K562 (cell line): ENCODE results near the gene ST6GALNAC1. TPM values are rescaled to one million over a fixed set of nuclear protein-coding genes. Genes with fewer than 3 reads are reported as not detected.

Source experiments
- ATAC-seq: fragments of 200-7000 bp; cut with Tn5 transposase; 3 replicates; pipeline ENCODE4 v1.9.1; 2020; ENCODE audit warnings: moderate library complexity
- BruUV-seq: library from RNA; stranded (reverse); fragments of 400-500 nt; replicated peaks from 2 replicates; lab custom pipeline; 2021; lab: Mats Ljungman, UMichigan
- CTCF ChIA-PET: fragments of 300-600 bp; formaldehyde crosslinking; extraction: SDS; loops from one replicate; lab custom pipeline; 2021; ENCODE audit warnings: low intra/inter-chr PET ratio; lab: Yijun Ruan, JAX
- POLR2A ChIA-PET: fragments of 300-600, 350-650 bp; sonication (Branson Sonifier 250); formaldehyde crosslinking; extraction: SDS; loops from one replicate; lab custom pipeline; 2021; ENCODE audit warnings: antibody characterized with exemption, inconsistent platforms; lab: Yijun Ruan, JAX
- DNase-seq, 4 experiments: peaks; one replicate each; pipeline versions ENCODE4 v3.0.0 to v3.0.0-alpha.2; 2011 to 2018; ENCODE audit warnings: low spot score in 3 of 4, mixed read lengths in 3 of 4; ENCODE audit errors: extremely low read depth in 1 of 4
- FAIRE-seq: peaks from 2 replicates; lab custom pipeline; 2011; peaks lifted over from hg19 to GRCh38; lab: Jason Lieb, UNC
- H2AFZ ChIP-seq: 2 replicates; pipeline ENCODE4 v1.6.0; 2011; ENCODE audit warnings: low read depth, low read length, control low read depth, inconsistent platforms
- H3K27ac ChIP-seq: fragments of 200-600 bp; 3 replicates; pipeline ENCODE4 v1.8.0; 2011; ENCODE audit warnings: low read depth, mild to moderate bottlenecking, control low read depth, inconsistent platforms, low read length, moderate library complexity, mixed read lengths; ENCODE audit errors: extremely low read depth
- H3K27me3 ChIP-seq, 2 experiments: fragments of 300-600 bp in 1 of 2; 2 replicates in 1 of 2; 3 replicates in 1 of 2; pipeline versions ENCODE4 v1.6.0 to v1.8.0; 2011; ENCODE audit warnings: inconsistent platforms in 2 of 2, low read length in 2 of 2, mild to moderate bottlenecking in 1 of 2, mixed read lengths in 1 of 2, moderate library complexity in 1 of 2; ENCODE audit not compliant: control insufficient read depth in 2 of 2, insufficient read depth in 2 of 2
- H3K36me3 ChIP-seq: fragments of 300-600 bp; 3 replicates; pipeline ENCODE4 v1.8.0; 2011; ENCODE audit warnings: mild to moderate bottlenecking, low read length, inconsistent platforms; ENCODE audit not compliant: control insufficient read depth, insufficient read depth
- H3K4me1 ChIP-seq, 2 experiments: fragments of 200-600 bp in 1 of 2; replicated peaks in 1 of 2; 2 replicates in 1 of 2; 3 replicates in 1 of 2; pipeline versions ENCODE4 v1.5.1 to v1.8.0; 2011; ENCODE audit warnings: inconsistent platforms in 2 of 2, low read length in 2 of 2, mild to moderate bottlenecking in 1 of 2, mixed read lengths in 1 of 2, moderate library complexity in 1 of 2; ENCODE audit not compliant: control insufficient read depth in 2 of 2, insufficient read depth in 2 of 2
- H3K4me2 ChIP-seq: 2 replicates; pipeline ENCODE4 v1.6.1; 2011; ENCODE audit warnings: low read length, control low read depth, inconsistent platforms, mixed read lengths; ENCODE audit not compliant: insufficient read depth
- H3K4me3 ChIP-seq: fragments of 200-600 bp; sonication (generic), shearing (Covaris generic); 2 replicates; pipeline ENCODE4 v1.5.1; 2016; ENCODE audit warnings: control low read depth, inconsistent platforms
- H3K79me2 ChIP-seq: fragments of 200-600 bp; 3 replicates; pipeline ENCODE4 v1.8.0; 2011; ENCODE audit warnings: low read length, inconsistent platforms; ENCODE audit not compliant: control insufficient read depth, insufficient read depth
- H3K9ac ChIP-seq, 2 experiments: 2 replicates each; pipeline versions ENCODE4 v1.6.0 to v1.6.1; 2011; ENCODE audit warnings: low read depth in 2 of 2, low read length in 2 of 2, control low read depth in 1 of 2, inconsistent platforms in 1 of 2, mild to moderate bottlenecking in 1 of 2, mixed read lengths in 1 of 2; ENCODE audit not compliant: insufficient read depth in 1 of 2
- H3K9me1 ChIP-seq: one replicate; pipeline ENCODE4 v1.6.0; 2011; ENCODE audit warnings: inconsistent platforms, mild to moderate bottlenecking, low read length, moderate library complexity; ENCODE audit not compliant: control insufficient read depth, insufficient read depth
- H3K9me3 ChIP-seq: replicated peaks from 2 replicates; pipeline ENCODE4 v1.5.1; 2011; ENCODE audit warnings: low read depth, low read length, inconsistent platforms; ENCODE audit not compliant: control insufficient read depth, insufficient read depth
- H4K20me1 ChIP-seq: replicated peaks from 2 replicates; pipeline ENCODE4 v1.6.1; 2011; ENCODE audit warnings: low read length, inconsistent platforms, mixed read lengths; ENCODE audit not compliant: control insufficient read depth, insufficient read depth
- ADNP ChIP-seq: fragments of 200-800 bp; sonication (Bioruptor generic); IDR thresholded peaks from 2 replicates; pipeline ENCODE4 v1.6.1; 2016; ENCODE audit warnings: missing genetic modification characterization, missing compliant biosample characterization
- ARNT ChIP-seq, 2 experiments: fragments of 450-650 bp; IDR thresholded peaks; 2 replicates each; pipeline ENCODE4 v1.6.1; 2016; ENCODE audit warnings: mild to moderate bottlenecking in 1 of 2
- SOX6 ChIP-seq: fragments of 450-650 bp; IDR thresholded peaks from 2 replicates; pipeline ENCODE4 v1.6.1; 2014; ENCODE audit warnings: mild to moderate bottlenecking
- WGBS: fragments of 100-300 bp; shearing (Covaris generic); methylation state at CpG from one replicate; pipeline ENCODE4 v1.1.6; 2016; ENCODE audit warnings: low coverage, mixed read lengths; ENCODE audit not compliant: insufficient coverage; ENCODE audit errors: missing lambda C conversion rate; 5-methylcytosine and 5-hydroxymethylcytosine counted together
- in situ Hi-C: fragments of 300-500 bp; cut with MboI; formaldehyde crosslinking; loops from 4 replicates; pipeline ENCODE4 v1.15.0; 2018; ENCODE audit warnings: inconsistent platforms, mixed read lengths
- intact Hi-C: fragments of 100-400 bp; cut with micrococcal nuclease; formaldehyde crosslinking; loops from 2 replicates; pipeline ENCODE4 v1.14.2; 2022
- polyA plus RNA-seq, 8 experiments: library from polyadenylated mRNA; depleted of rRNA in 4 of 8; stranded (reverse) in 5 of 8; unstranded in 3 of 8; fragments of >200 nt; fragmentation: Nextera tagmentation in 2 of 8; fragmentation: Illumina TruSeq in 1 of 8; extraction: Ambion mirVana in 2 of 8; extraction: Trizol in 1 of 8; gene quantifications; 2 replicates each; pipeline versions ENCODE4 v1.2.1 to v1.2.3, GENCODE V29; 2011 to 2014; ENCODE audit warnings: inconsistent platforms in 1 of 8, missing spikeins in 1 of 8
- total RNA-seq, 7 experiments: library from RNA; depleted of rRNA in 6 of 7; stranded (reverse); fragments of >200 nt in 6 of 7; fragmentation: Illumina TruSeq in 2 of 7; extraction: Trizol in 2 of 7; gene quantifications; 2 replicates each; pipeline versions ENCODE4 v1.2.1 to v1.2.3, GENCODE V29; 2011 to 2021; ENCODE audit warnings: low replicate concordance in 1 of 7
- TF ChIP-seq, protein P1 (sequence below), 2 experiments: IDR thresholded peaks in 1 of 2; conservative IDR thresholded peaks in 1 of 2; 2 replicates each; pipeline ENCODE4 v1.6.1; 2016; ENCODE audit warnings: low read depth in 2 of 2, mild to moderate bottlenecking in 1 of 2, missing compliant biosample characterization in 1 of 2, missing genetic modification characterization in 1 of 2, moderate library complexity in 1 of 2
- TF ChIP-seq, protein P2 (sequence below): IDR thresholded peaks from 2 replicates; pipeline ENCODE4 v1.6.1; 2011; ENCODE audit warnings: borderline replicate concordance, low read depth, mild to moderate bottlenecking, moderate library complexity, low read length; ENCODE audit not compliant: insufficient read depth, poor library complexity, severe bottlenecking

Gene ST6GALNAC1
- total and polyA plus RNA-seq, 9 of the 15 experiments (the other 6 are each of a cell fraction or from before 2014, with no cell fraction given): 20.6 to 68.4 (median 50.5) TPM

DNA sequence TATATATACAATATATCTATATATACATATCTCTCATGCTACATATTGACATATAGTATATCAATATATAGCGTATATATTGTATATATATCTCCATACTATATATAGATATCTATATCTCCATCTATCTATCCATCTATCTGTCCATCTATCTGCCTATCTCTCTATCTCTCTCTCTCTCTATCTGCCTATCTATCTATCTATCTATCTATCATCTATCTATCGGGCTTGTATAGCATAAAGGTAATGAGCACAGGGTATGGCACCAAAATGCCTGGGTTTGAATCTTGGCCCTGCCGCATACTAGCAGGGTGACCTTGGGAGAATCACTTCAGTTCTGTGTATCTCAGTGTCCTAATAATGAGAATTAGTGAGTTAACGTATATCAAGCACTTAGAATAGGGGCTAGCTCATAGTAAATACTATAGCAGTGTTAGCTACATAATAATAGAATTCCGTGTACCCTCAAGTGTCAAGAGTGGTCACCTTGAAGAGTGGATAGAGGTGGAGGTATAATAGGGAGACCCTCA is 1.5 kb downstream of the ST6GALNAC1 start:
- H2AFZ ChIP-seq: no peak overlapping the region
- no peaks in the 10 kb centered on the region for H4K20me1 ChIP-seq
- FAIRE-seq (no peak), ATAC-seq (peak; percentile 1; the same call in 2 of the 3 replicates), DNase-seq (peak in 1 of 4 experiments; percentile 8)
- no peaks in the 10 kb centered on the region for H3K27me3 ChIP-seq
- H3K36me3 ChIP-seq: peaks cover 15% of the 10 kb centered on the region
- ChIA-PET POLR2A (interaction anchor here (1.9 to 2.8 kb wide), 3 partner anchors 15 to 85 kb away, joined by 8 to 14 read pairs (median 9); no protein-coding TSS in a partner anchor), CTCF (no interaction called here)
- no peaks in the 10 kb centered on the region for H3K9me1 ChIP-seq
- H3K4me2 ChIP-seq: peak overlapping the region; percentile 98
- in situ Hi-C loops (no loop called here), intact Hi-C loops (loop anchor here (5.0 kb wide), 1 partner anchor 85 kb away; the partner anchor contains the start of genes JMJD6 and METTL23)
- 19% methylated on average over 5 of the region's 5 CpGs for WGBS
- no TSS peak for BruUV-seq
- peaks cover 64% of the 10 kb centered on the region for H3K79me2 ChIP-seq
- peaks cover 34 to 39% of the 10 kb centered on the region in 2 experiments; a peak in 4 of 5 replicates for H3K4me1 ChIP-seq
- peak overlapping the region; percentile 94 for H3K27ac ChIP-seq
- H3K4me3 ChIP-seq: peak overlapping the region; percentile 47
- H3K9ac ChIP-seq: peak overlapping the region; percentile 90 to 93; a peak in 3 of 4 replicates
- H3K9me3 ChIP-seq: peaks cover 8% of the 10 kb centered on the region
- peak; percentile 18 for TF ChIP-seq ADNP (tag)
- no peak for TF ChIP-seq SOX6
- TF ChIP-seq, protein P1, sequence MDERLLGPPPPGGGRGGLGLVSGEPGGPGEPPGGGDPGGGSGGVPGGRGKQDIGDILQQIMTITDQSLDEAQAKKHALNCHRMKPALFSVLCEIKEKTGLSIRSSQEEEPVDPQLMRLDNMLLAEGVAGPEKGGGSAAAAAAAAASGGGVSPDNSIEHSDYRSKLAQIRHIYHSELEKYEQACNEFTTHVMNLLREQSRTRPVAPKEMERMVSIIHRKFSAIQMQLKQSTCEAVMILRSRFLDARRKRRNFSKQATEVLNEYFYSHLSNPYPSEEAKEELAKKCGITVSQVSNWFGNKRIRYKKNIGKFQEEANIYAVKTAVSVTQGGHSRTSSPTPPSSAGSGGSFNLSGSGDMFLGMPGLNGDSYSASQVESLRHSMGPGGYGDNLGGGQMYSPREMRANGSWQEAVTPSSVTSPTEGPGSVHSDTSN (CRISPR knock-in tag; IDR thresholded peaks at IDR 0.05; ENCODE audit: low read depth): no peak
- TF ChIP-seq, protein P1 (tag; conservative IDR thresholded peaks at IDR 0.05; ENCODE audit: low read depth): no peak
- TF ChIP-seq, protein P2, sequence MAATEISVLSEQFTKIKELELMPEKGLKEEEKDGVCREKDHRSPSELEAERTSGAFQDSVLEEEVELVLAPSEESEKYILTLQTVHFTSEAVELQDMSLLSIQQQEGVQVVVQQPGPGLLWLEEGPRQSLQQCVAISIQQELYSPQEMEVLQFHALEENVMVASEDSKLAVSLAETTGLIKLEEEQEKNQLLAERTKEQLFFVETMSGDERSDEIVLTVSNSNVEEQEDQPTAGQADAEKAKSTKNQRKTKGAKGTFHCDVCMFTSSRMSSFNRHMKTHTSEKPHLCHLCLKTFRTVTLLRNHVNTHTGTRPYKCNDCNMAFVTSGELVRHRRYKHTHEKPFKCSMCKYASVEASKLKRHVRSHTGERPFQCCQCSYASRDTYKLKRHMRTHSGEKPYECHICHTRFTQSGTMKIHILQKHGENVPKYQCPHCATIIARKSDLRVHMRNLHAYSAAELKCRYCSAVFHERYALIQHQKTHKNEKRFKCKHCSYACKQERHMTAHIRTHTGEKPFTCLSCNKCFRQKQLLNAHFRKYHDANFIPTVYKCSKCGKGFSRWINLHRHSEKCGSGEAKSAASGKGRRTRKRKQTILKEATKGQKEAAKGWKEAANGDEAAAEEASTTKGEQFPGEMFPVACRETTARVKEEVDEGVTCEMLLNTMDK: no peak
- TF ChIP-seq ARNT (IDR thresholded peaks at IDR 0.05): no peak
